ENCODE measurements around the gene TPST2.
"Not testable (repeated sequence)": the region's sequence is repeated elsewhere in the genome, so short reads cannot be mapped to it uniquely, and the experiment has no call there.

TPST2 gene

GRCh38 chr22:26528518-26528917 is 61.4 kb downstream of the TPST2 start:
- DNase-seq (ENCODE audit: low read depth): not testable (repeated sequence)

- DNase-seq (ENCODE audit: low read depth): no peak
These were observed 62.1 kb downstream of the TPST2 start for GRCh38 chr22:26527574-26528465.

GRCh38 chr22:26527167-26527566 is 62.8 kb downstream of the TPST2 start:
- DNase-seq (ENCODE audit: low read depth): no peak

- no peak for DNase-seq (ENCODE audit: low read depth)
These were observed 63.9 kb downstream of the TPST2 start for GRCh38 chr22:26525946-26526564.

- no peak for DNase-seq (ENCODE audit: low read depth)
These were observed 65.1 kb downstream of the TPST2 start for GRCh38 chr22:26524870-26525269.

GRCh38 chr22:26522592-26522991 is 67.3 kb downstream of the TPST2 start:
- no peak for DNase-seq (ENCODE audit: low read depth)

GRCh38 chr22:26522012-26522411 is 67.9 kb downstream of the TPST2 start:
- no peak for DNase-seq (ENCODE audit: low read depth)

GRCh38 chr22:26517429-26517828 is 72.5 kb downstream of the TPST2 start:
- DNase-seq (ENCODE audit: low read depth): no peak

GRCh38 chr22:26516503-26516902 is 73.4 kb downstream of the TPST2 start:
- DNase-seq (ENCODE audit: low read depth): no peak

GRCh38 chr22:26515931-26516330 is 74.0 kb downstream of the TPST2 start:
- no peak for DNase-seq (ENCODE audit: low read depth)

GRCh38 chr22:26514419-26515161 is 75.3 kb downstream of the TPST2 start:
- no peak for DNase-seq (ENCODE audit: low read depth)

- no peak for DNase-seq (ENCODE audit: low read depth)
These were observed 76.1 kb downstream of the TPST2 start for GRCh38 chr22:26513838-26514237.

- peak; percentile 88 for DNase-seq (ENCODE audit: low read depth)
These were observed 77.7 kb downstream of the TPST2 start, which contains the start of gene TFIP11 for GRCh38 chr22:26512149-26512793. TFIP11 (minus strand) TSS chr22:26512473; CDS start chr22:26510272, 2,201 bp downstream.

- DNase-seq (ENCODE audit: low read depth): no peak
These were observed 81.8 kb downstream of the TPST2 start for GRCh38 chr22:26508148-26508547.

GRCh38 chr22:26503758-26504157 is 86.2 kb downstream of the TPST2 start:
- no peak for DNase-seq (ENCODE audit: low read depth)

GRCh38 chr22:26502688-26503561 is 87.0 kb downstream of the TPST2 start:
- DNase-seq (ENCODE audit: low read depth): peak; percentile 32

- no peak for DNase-seq (ENCODE audit: low read depth)
These were observed 87.9 kb downstream of the TPST2 start for GRCh38 chr22:26501996-26502395.

GRCh38 chr22:26499188-26499703 is 90.7 kb downstream of the TPST2 start:
- no peak for DNase-seq (ENCODE audit: low read depth)

GRCh38 chr22:26496456-26496855 is 93.5 kb downstream of the TPST2 start:
- DNase-seq (ENCODE audit: low read depth): no peak

GRCh38 chr22:26494506-26494905 is 95.4 kb downstream of the TPST2 start:
- no peak for DNase-seq (ENCODE audit: low read depth)

GRCh38 chr22:26492220-26492619 is 97.7 kb downstream of the TPST2 start:
- no peak for DNase-seq (ENCODE audit: low read depth)
